ENCODE results near the gene SLC6A3. TPM values are rescaled to one million over a fixed set of nuclear protein-coding genes. Genes with fewer than 3 reads are reported as not detected.
A peak's percentile ranks its signal among the peaks of the same experiment; 100 is the strongest.

SLC6A3 gene
- total RNA-seq, 2 experiments from 2014 or later = not detected

GRCh38 chr5:1387059-1387755, 58.0 kb downstream of the SLC6A3 start:
- intact Hi-C loops (cut with micrococcal nuclease) = loop anchor here (10.0 kb wide), 1 partner anchor 258 kb away; no protein-coding TSS in a partner anchor
- CTCF ChIA-PET = interaction anchor here (1.0 kb wide), 1 partner anchor 258 kb away, joined by 3 read pairs; no protein-coding TSS in a partner anchor
- POLR2A ChIA-PET = interaction anchor here (0.9 kb wide), 1 partner anchor 40 kb away, joined by 3 read pairs; no protein-coding TSS in a partner anchor
- TF ChIP-seq, protein P1, sequence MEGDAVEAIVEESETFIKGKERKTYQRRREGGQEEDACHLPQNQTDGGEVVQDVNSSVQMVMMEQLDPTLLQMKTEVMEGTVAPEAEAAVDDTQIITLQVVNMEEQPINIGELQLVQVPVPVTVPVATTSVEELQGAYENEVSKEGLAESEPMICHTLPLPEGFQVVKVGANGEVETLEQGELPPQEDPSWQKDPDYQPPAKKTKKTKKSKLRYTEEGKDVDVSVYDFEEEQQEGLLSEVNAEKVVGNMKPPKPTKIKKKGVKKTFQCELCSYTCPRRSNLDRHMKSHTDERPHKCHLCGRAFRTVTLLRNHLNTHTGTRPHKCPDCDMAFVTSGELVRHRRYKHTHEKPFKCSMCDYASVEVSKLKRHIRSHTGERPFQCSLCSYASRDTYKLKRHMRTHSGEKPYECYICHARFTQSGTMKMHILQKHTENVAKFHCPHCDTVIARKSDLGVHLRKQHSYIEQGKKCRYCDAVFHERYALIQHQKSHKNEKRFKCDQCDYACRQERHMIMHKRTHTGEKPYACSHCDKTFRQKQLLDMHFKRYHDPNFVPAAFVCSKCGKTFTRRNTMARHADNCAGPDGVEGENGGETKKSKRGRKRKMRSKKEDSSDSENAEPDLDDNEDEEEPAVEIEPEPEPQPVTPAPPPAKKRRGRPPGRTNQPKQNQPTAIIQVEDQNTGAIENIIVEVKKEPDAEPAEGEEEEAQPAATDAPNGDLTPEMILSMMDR (IDR thresholded peaks at IDR 0.05) = no peak
- H3K36me3 Mint-ChIP-seq (ENCODE audit: low read depth) = no peaks in the 10 kb centered on the region
- H3K4me1 Mint-ChIP-seq (ENCODE audit: low read depth) = peaks cover 12% of the 10 kb centered on the region
- DNase-seq (no peak), ATAC-seq (no peak)
- no peaks in the 10 kb centered on the region for H3K27me3 Mint-ChIP-seq
- H3K4me3 Mint-ChIP-seq = peak overlapping the region; percentile 80
- H3K9me3 Mint-ChIP-seq = no peaks in the 10 kb centered on the region
- peak overlapping the region; percentile 87 for H3K27ac Mint-ChIP-seq

DNA sequence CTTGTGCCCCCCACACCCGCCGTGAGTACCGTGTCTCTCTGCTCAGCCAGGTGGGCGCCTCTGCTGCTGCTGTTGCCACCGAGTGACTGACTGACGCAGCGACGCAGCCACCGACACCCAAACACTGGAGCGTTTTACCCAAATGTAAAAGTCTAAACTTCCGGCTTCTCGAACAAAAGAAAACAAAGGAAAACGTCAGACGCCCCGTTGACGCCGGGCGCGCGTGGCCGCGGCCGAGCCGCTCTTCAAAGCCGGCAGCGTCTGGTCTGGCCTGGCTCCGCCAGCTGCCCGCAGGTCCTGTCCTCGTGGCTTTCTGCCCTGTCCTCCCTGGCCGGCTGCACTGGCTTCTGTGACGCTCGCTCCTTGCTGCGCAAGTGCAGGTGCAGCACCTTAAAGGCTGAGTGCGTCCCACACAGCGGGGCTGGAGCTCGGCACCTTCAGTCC, 58.9 kb downstream of the SLC6A3 start:
- Mint-ChIP-seq H3K36me3 (ENCODE audit: low read depth) (no peaks in the 10 kb centered on the region), H3K4me3 (peak overlapping the region; percentile 80), H3K4me1 (ENCODE audit: low read depth) (peaks cover 12% of the 10 kb centered on the region), H3K9me3 (no peaks in the 10 kb centered on the region), H3K27me3 (no peaks in the 10 kb centered on the region), H3K27ac (peak overlapping the region; percentile 87)
- intact Hi-C loops (cut with micrococcal nuclease) = loop anchor here (10.0 kb wide), 1 partner anchor 259 kb away; no protein-coding TSS in a partner anchor
- peak; percentile 76 for DNase-seq
- ATAC-seq = peak; percentile 80
- TF ChIP-seq, protein P1 (IDR thresholded peaks at IDR 0.05) = no peak
- CTCF ChIA-PET = interaction anchor here (1.0 to 1.7 kb wide), 2 partner anchors 259 kb away, joined by 3 to 8 read pairs; no protein-coding TSS in a partner anchor
- POLR2A ChIA-PET = interaction anchor here (0.9 kb wide), 1 partner anchor 39 kb away, joined by 3 read pairs; no protein-coding TSS in a partner anchor

DNA sequence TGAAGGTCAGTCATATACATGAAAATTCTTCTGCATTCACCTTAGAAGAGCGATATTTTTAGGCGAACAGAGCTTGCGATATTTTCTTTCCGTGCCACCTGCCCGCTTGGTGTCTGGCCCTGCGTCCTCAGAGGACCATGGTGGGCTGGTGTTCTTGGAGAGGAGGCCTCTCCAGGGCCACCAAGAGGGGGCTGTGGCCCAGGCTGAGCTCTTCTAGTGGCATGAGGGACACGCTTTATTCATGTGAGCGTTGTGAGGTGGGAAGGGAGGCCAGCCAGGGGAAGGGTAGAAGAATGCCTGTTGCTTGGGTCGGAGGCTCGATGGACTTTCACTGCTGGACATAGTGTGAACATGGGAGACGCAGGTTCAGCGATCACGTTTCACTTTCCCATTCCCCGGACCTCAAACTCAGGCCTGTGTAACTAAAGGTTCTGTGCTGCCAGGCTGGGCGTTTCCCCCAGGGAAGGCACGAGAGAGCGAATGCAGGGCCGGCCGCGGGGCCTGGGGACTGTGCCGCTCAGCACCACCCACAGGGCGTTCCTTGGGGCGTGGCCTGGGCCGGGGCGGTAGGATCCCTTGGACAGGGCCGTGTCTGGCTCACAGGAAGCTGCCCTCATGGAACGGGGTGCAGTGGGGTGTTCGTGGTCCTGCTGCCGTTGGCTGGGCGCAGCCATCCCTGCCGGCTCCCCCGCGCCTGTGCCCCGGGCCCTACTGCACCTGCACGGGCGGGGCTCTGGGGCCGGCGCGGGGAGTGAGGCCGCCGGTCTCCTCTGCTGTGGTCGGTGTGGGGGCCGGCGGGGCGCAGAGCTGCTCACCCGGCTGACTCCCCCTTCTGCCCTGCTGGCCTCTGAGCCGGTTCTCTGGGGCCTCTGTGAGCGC, 59.6 kb downstream of the SLC6A3 start:
- H3K4me3 Mint-ChIP-seq = peak overlapping the region; percentile 80
- H3K27me3 Mint-ChIP-seq = no peaks in the 10 kb centered on the region
- TF ChIP-seq, protein P1 (IDR thresholded peaks at IDR 0.05) = no peak
- ChIA-PET POLR2A (interaction anchor here (1.1 kb wide), 1 partner anchor 9 kb away, joined by 3 read pairs; no protein-coding TSS in a partner anchor), CTCF (interaction anchor here (1.0 to 1.7 kb wide), 2 partner anchors 208 to 259 kb away, joined by 3 to 8 read pairs; no protein-coding TSS in a partner anchor)
- H3K4me1 Mint-ChIP-seq (ENCODE audit: low read depth) = peaks cover 12% of the 10 kb centered on the region
- peak; percentile 96 for ATAC-seq
- DNase-seq = peak; percentile 88
- intact Hi-C loops (cut with micrococcal nuclease) = loop anchor here (10.0 kb wide), 1 partner anchor 259 kb away; no protein-coding TSS in a partner anchor
- peak overlapping the region; percentile 87 for H3K27ac Mint-ChIP-seq
- no peaks in the 10 kb centered on the region for H3K9me3 Mint-ChIP-seq
- H3K36me3 Mint-ChIP-seq (ENCODE audit: low read depth) = no peaks in the 10 kb centered on the region

GRCh38 chr5:1384521-1384920, 60.7 kb downstream of the SLC6A3 start:
- H3K27me3 Mint-ChIP-seq = peaks cover 1% of the 10 kb centered on the region
- H3K4me1 Mint-ChIP-seq (ENCODE audit: low read depth) = peaks cover 18% of the 10 kb centered on the region
- DNase-seq (no peak), ATAC-seq (no peak)
- intact Hi-C loops (cut with micrococcal nuclease) = loop anchor here (10.0 kb wide), 1 partner anchor 260 kb away; no protein-coding TSS in a partner anchor
- H3K9me3 Mint-ChIP-seq = no peaks in the 10 kb centered on the region
- TF ChIP-seq, protein P1 (IDR thresholded peaks at IDR 0.05) = no peak
- H3K4me3 Mint-ChIP-seq = no peak overlapping the region
- ChIA-PET POLR2A (interaction anchor here (1.1 kb wide), 1 partner anchor 10 kb away, joined by 3 read pairs; no protein-coding TSS in a partner anchor), CTCF (interaction anchor here (0.7 to 1.7 kb wide), 3 partner anchors 73 to 261 kb away, joined by 3 to 8 read pairs (median 3); no protein-coding TSS in a partner anchor)
- H3K27ac Mint-ChIP-seq = no peak overlapping the region
- H3K36me3 Mint-ChIP-seq (ENCODE audit: low read depth) = no peaks in the 10 kb centered on the region
